GM18517 (cell line): ENCODE results near the gene SCGN.

Experiments
- ATAC-seq: cut with Tn5 transposase; IDR thresholded peaks from one replicate; pipeline ENCODE4 v1.9.1; 2021; ENCODE audit warnings: mild to moderate bottlenecking, moderate library complexity; ENCODE audit not compliant: unreplicated experiment

The SCGN gene

DNA sequence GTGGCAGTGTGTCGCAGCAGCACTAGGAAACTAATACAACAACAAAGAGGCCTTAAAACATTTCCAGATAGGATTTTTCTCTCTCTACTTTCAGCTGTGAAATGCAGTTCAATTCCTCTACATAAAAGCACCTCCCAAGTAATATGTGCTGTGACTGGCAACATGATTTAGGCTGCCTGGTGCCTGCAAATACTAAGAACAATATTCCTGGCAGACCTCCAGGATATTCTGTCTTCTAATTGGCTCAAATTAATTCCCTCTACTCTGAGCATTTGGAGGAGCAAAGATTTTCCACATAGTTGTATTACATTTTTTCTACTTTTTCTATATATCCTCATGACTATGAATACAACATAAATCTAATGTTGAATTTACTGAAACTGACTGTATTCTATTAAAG is 33.2 kb downstream of the SCGN start:
- no peak for ATAC-seq

DNA sequence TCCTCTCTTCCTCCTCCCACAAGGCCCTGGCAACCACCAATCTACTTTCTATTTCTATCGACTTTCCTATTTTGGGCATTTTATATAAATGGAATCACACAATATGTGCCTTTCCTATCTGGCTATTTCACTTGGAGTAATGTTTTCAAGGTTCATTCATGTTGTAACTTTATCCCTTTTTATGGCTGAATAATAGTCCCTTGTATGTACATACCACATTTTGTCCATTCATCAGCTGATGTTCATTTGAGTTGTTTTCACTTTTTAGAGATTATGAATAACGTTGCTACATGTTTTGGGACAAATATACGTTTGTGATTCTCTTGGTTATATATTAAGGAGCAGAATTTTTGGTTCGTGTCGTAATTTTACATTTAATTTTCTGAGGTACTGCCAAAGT is 33.9 kb downstream of the SCGN start:
- ATAC-seq: no peak

DNA sequence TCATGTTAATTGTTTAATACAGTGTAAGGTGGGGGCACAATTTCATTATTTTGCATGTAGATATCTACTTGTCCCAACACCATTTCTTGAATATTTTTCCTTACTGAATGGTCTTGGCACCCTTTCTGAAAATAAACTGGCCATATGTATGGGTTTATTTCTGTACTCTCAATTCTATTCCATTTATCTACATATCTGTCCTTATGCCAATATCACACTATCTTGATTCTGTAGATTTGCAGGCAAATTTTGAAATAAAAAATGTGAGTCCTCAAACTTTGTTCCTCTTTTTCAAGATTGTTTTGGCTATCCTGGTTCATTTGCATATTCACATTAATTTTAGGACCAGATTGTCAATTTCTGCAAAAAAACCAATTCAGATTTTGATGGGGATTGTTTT is 34.8 kb downstream of the SCGN start:
- ATAC-seq: no peak

DNA sequence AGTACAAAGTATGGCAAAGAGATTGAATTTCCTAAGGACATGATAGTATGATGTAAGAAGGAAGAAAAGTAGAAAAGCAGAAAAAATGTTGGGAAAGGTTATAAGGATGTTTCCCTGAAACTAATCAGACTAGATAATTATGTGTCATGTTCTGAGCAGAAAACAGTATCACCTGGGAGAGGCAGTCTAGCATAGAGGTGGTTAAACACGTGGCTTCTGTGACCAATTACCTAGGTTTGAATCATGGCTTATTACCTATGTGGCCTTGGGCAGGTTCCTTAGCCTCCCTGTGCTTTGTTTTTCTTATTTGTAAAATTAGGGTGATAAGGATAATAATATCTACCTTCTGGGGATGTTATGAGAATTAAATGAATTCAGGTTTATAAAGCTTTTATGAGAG is 38.0 kb downstream of the SCGN start:
- ATAC-seq: no peak

DNA sequence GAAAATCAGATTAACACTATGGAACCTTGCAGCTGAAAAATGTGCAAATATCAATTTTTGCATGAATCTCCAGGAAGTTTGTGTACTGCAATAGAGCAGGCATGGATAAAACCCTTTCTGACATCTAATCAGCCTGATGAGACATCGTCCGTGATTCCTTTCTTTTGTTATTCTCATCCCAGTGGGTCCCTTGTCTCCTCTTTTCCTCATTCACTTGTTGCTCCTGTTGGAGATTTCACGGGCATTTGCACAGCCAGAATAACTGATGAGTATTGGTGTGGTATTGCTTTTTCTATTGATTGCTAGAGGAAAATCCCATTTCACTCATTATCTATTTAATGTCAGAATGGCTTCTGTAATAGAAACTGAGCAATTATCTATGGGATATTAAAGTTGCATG is 39.9 kb downstream of the SCGN start:
- no peak for ATAC-seq

DNA sequence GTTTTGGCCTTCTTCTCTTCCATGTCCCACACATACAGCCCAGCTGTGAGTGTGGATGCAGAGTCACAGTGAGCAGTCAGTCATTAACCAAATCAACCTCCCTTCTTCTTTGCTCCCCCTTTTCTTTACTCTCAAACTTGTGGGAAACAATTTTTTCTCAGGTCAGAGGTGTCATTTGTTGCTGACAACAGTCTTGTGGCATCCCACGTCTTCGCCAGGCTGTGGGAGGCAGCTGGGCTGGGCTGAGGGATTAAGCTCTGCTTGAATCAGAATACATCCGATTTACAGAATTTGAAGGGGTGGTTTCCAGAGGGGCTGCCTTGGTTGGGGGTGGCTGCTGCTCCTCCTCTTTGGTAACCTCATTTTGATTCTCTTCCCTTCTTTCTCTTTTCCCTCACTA is 40.5 kb downstream of the SCGN start:
- ATAC-seq: no peak

DNA sequence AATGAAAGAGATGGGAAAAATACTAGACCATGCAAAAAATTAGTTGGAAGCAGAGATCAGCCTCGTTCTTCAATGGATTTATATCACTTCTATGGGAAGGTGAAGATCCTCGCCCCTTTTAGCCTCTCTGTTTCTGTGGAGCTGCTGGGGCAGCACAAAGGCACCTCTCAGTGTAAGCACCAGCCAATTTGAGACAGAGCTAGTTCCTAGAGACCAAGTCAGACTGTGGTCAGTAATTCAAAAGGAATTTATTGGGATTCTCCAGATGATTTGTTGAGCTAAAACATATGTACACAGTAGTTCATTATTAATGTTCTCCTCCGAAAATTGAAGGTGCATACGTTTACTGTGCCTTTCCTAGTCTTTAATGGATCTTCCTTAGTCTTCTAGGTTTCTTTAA is 42.4 kb downstream of the SCGN start:
- ATAC-seq: no peak

DNA sequence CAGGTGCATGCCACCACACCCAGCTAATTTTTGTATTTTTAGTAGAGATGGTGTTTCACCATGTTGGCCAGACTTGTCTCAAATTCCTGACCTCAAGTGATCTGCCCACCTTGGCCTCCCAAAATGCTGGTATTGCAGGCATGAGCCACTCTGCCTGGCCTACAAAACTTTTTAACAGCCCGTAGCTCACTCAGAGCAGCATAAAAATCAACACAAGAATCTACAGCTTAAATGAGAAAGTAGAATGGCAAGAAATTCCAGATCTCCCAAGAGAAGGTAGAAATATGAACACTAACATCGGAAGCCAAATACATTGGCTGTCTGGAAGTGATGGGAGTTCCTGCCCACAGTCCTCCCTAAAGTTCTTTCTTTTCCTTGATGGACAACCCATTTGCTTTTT is 43.7 kb downstream of the SCGN start:
- ATAC-seq: no peak

DNA sequence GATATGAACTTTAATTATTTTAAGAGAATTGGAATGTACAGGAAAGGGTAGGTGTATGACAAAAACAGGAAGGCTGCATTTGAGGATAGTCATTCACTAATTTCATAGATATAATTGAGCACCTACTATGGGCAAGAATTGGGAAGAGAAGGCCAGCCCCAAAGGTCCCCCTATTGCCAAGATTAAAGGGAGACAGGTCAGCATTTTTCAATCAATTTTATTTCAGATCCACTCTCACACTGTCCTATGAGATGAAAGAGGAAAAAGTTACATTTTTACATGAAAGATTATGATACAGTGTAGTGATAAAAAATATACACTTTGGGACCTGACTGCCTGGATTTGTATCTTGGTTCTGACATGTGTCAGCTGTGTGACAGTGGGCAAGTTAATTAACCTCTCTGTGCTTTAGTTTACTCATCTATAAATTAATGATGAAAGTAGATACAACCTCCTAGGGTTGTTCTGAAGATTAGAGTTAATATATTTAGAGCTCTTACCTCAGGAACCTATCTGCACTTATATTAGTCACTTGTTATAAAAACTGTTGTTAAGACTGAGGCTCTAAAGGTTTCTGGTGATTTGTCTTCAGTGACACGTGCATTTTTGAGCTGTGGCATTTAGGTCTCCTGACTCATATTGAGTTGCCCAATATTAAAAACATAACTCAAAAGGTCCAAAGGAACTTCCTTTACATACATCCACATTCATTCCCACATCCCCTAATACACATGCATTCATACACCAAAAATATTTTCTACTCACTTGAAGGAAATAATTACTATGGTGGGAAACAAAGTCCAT is 45.7 kb downstream of the SCGN start:
- no peak for ATAC-seq

DNA sequence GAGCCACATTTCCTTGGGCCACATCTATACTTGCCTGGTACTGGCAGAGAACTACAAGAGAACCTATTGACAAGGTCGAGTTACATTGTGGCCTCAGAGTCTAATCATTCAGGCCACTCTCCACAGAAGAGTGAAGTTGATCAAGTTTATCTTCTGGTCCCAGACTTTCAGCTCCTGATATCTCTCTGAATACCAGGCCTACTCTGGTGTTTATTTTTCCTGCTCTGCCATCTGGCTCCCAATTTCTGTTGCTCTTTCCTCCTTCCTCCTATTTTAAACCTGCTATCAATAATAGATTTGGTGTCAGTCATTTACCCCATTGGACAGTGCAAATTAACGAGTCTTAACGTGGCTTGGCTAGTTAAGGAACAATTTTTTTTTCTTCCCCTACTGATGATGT is 46.6 kb downstream of the SCGN start:
- no peak for ATAC-seq

DNA sequence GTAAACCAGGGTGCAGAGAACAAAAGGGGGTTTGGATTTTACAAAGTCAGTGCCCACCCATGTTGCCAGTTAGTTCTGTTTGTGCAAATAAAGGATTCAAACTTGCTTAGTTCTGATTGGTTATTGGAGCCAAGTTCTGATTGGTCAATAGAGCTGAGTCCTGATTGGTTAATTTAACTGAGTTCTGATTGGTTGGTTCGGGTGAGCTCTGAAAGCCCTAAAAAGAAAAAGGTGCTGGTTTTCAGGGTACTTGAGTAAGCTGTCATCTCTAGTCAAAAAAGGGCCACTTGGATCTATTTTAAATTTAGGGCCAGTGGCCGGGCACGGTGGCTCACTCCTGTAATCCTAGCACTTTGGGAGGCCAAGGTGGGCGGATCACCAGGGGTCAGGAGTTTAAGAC is 47.6 kb downstream of the SCGN start:
- no peak for ATAC-seq

DNA sequence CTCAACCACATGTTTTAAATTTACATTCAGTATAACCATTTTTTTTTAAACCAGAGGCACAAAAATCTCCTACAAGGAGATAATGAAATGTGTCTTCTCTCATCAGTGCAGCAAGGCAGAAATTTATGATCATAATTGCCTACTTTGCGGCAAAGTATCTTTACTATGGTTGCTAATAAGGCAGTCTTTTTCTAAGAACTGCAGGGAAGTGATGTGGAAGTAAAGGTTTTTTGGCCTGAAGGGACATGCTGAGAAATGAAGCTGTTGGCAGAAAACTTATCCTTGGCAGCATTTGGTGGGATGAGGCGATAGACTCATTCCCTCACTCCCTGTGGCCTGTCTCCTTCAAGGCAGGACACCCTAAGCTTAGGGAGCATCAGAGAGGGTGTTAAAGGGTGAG is 48.7 kb downstream of the SCGN start:
- no peak for ATAC-seq

DNA sequence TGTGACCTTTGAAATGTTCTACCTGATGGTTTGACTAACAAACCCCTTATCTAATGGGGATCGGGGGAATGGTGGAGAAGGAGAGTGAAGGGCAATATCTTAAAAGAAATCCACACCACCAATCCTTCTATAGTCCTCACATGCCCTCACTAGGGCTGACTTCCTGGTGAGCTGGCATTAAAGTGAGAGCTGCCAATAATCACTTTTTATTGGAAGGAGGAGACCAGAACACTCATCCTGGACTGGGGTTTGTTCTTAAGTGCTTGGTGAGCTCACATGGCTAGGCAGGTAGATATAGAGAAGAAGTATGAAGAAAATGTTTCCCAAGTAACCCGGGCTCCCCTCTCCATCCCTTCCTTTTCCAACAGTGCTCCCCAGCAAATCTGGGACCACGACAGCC is 49.8 kb downstream of the SCGN start:
- ATAC-seq: no peak

DNA sequence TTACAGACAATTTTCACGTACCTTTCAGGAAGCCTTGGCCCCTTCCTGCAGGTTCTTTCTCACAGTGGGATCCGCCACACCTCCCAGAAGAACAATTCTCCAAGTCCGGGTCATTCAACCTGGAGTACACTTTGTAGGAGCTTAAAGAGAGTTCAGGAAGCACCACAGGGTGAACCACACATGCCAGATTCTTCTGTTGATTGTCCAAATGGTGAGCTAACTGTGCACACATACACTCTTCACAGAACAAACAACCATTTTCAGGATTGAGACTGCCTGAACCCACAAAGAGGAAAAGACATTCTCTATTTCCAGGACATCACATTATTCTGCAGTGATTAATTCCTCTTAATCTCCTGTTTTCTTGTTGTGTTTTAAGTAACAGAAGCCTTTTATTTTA is 51.0 kb downstream of the SCGN start:
- ATAC-seq: no peak

DNA sequence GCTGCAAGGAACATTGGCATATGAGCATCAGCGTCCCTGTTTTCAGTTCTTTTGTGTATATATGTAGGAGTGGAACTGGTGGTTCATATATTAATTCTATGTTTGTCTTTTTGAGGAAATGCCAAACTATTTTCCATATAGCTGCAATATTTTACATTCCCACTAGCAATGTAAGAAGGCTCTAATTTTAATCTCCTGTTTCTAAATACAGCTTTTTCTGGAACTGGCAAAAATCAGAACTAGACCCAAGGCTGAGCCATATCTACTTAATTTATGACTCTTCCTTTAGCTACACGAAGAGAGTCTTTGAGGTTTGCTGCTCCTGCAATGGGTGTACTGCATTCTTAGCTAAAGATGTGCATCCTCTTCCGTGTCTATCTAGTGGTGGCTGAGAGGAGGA is 52.0 kb downstream of the SCGN start:
- ATAC-seq: no peak

DNA sequence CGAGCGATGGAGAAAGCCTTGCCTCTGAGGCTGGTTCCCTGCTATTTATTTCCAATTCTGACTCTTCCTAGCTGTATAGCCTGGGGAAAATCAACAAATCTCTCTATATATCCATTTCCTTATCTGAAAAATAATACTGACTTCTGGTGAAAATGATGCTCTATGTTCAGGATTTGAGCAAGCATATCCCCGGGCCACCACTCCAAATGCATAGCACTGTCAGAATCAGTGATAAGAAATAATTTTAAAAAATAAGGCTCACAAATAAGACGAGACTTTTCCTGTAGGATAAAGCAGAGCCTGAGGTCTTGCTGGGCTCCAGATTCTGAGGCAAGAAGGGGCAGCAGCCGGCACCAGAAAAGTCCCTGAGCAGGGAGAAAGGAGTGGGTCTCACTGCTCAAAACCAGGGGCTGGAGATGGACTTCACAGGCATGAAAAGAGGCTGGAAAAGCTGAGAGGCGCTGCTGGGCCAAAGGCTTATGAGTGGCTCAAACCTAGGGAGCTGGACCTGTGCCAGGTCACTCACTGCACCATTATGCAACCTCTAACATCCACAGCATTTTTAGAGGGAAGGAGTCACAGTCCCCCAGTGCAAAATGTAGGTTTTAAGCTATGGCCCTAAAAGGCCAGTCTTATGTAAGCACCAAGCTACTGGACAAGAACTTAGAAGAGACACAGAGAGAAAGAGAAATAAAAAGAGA is 54.4 kb downstream of the SCGN start:
- no peak for ATAC-seq

DNA sequence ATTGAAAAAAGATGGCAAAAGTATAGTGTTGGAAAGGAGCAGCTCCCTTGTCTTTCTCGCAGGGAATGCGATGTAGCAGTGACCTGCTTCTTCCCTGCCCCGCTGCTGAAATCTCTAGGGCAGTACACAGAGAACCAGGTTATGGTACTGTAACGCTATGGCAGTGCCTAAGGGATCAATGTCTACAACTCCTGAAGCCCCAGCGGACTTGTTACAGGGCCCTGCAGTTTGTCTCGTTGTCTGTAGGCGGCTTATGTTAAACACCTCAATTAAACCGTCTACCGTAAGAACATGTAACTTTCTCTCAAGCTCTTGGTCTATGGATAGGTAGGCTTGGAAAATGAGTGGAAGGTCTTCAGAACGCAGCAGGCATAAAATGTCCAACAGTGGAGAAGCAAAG is 57.7 kb downstream of the SCGN start:
- ATAC-seq: no peak

DNA sequence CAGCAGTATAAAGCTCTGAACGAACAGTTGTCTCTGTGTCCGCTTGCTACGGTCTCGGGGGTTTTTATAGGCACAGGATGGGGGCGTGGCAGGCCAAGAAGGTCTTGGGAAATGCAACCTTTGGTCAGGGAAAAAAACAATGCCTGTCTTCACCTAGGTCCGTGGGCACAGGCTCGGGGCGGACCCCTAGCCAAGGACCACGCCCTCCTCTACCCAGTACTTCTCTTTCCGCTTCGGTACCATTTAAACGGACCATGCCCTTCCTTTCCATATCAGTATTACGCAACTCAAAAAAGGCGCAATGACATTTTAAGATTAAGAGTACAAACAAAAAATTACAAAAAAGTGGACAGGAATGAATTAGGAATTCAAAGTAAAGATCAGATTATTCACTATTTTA is 58.3 kb downstream of the SCGN start:
- no peak for ATAC-seq

DNA sequence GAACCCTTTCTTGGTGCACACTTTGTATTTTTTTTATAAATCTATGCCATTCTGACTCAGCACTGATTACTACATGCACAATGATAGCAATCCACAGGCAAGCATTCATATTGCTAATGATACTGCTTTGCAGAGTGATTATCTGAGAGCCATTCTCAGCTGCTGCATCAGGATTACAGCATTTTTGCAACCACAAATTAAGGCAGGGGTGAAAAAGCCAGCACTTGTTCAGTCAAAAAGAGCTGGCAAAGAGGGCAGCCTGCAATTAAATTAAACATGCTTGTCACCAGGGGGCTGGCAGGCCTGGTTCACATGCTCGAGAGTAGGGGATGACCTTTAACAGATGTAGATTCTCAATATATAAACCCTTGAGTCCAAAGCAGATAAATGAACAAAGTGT is 61.8 kb downstream of the SCGN start:
- ATAC-seq: no peak

DNA sequence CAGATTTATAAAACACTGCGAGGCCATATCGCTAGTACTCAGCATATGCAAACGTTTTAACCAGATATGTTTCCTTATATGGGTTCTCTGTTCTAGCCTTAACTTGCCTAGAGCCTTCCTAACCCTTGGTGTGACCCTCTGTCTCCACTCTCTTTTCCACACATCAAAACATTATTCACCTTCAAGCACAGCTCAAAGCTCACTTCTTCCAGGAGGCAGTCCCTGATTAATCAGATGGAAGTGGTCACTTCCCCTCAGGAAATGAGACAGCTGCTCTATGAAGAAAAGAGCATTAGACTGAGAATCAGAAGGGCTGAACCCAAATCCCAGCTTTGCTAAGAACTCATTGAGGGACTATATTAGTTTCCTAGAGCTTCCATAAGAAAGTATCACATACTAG is 62.8 kb downstream of the SCGN start:
- no peak for ATAC-seq

DNA sequence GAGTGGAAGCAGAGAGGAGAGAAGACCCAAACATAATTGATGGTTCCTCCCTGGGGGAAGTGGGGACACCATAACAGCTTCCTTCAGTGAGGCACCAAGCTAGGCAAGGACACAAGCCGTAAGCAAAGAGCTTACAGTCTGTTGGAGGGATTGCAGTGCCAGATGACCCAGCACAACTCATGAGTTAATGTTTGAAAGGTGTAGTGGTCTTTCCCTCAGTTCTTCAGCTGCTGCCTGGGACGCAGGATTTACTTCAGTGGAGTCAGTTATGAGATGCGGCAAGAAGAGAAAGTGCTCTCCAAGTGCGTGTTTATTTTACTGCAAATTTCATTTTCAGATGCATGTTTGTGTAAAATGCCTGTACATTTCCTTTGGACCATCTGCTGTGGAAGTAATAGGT is 63.8 kb downstream of the SCGN start:
- ATAC-seq: no peak

DNA sequence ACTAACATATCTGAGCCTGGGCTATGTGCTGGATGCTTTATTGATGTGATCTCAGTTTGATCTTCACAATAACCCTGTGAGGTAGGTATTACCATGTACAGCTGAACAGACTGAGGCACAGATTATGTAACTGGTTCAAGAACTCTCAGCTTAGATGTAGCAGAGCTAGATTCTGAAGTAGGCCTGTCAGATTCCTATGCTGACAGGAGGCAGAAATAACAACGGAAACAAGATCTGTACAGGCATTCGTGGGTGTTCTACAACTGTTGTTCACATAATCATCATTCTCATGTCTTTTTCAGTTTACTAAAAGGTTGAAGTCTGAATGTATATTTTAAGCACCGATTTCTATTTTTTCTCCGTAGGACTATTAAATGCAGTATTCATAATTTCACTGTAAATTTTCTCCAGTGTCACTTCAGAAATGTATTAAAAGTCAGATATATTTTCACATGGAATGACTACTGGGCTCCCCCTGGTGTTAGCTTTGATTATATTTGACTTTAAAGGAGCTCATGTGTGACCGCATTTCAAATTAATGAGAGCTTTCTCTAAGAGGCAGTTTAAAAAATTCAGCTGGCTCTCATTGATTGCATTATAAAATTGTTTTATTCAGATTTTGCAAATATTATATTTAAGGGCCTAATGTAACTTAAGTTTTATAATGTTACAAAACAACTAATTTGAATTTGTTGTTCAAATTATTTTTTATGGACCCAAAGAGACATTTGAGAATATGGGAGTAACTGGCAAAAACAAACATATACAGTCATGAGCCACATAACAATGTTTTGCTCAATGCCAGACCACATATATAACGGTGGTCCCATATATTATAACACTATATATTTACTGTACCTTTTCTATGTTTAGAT is 66.1 kb downstream of the SCGN start:
- no peak for ATAC-seq
